Stimulated activated CD8-positive, alpha-beta memory T cell treated with anti-CD3 and anti-CD28 coated beads, Interleukin-15, amount 100 ng/mL, for 24 hours (primary cell): ENCODE data around the gene ZNF222.

Experiments used
- DNase-seq: peaks from one replicate; pipeline ENCODE4 v3.0.0-alpha.2; 2020; ENCODE audit warnings: low read depth

The ZNF222 gene

GRCh38 chr19:44055870-44056269 lies 30.7 kb downstream of the ZNF222 start:
- DNase-seq, result no peak

- DNase-seq, result no peak
Observed at GRCh38 chr19:44059229-44059628, 34.0 kb downstream of the ZNF222 start.

GRCh38 chr19:44061038-44061437 lies 35.9 kb downstream of the ZNF222 start:
- no peak for DNase-seq

- no peak for DNase-seq
Observed at GRCh38 chr19:44066305-44066704, 41.1 kb downstream of the ZNF222 start.

GRCh38 chr19:44069415-44069814 lies 44.2 kb downstream of the ZNF222 start:
- no peak for DNase-seq

GRCh38 chr19:44071824-44072542 lies 46.8 kb downstream of the ZNF222 start, which contains the start of gene ZNF284:
TSS of gene ZNF284 (plus strand) at chr19:44072159. CDS start at chr19:44076390, 4,231 bp downstream.
- DNase-seq, result peak; percentile 49

GRCh38 chr19:44072543-44073401 lies 47.6 kb downstream of the ZNF222 start:
- no peak for DNase-seq

- DNase-seq, result no peak
Observed at GRCh38 chr19:44076325-44076724, 51.1 kb downstream of the ZNF222 start.
